DND-41 (cell line): ENCODE data around the gene PPEF2.

Experiments used
- CTCF ChIP-seq: IDR thresholded peaks from 2 replicates; pipeline ENCODE4 v1.5.1; 2012; ENCODE audit warnings: borderline replicate concordance, low read length, moderate library complexity, mild to moderate bottlenecking; ENCODE audit not compliant: poor library complexity, severe bottlenecking; ENCODE audit errors: extremely low read depth
- EZH2 ChIP-seq: IDR thresholded peaks from 3 replicates; pipeline ENCODE4 v1.6.1; 2012; ENCODE audit warnings: borderline replicate concordance, low read depth, mild to moderate bottlenecking, moderate library complexity, low read length, inconsistent platforms; ENCODE audit not compliant: severe bottlenecking

- TF ChIP-seq CTCF (no peak), EZH2 (no peak)
Measured at GRCh38 chr4:75867130-75867529, 35.1 kb downstream of the PPEF2 start.
